Measurements from ENCODE around the gene TRAM2. TPM values are rescaled to one million over a fixed set of nuclear protein-coding genes. Genes with fewer than 3 reads are reported as not detected.

TRAM2 gene
- total RNA-seq, 6 donors from 2014 or later: 9.4 to 26.8 (median 14.3) TPM

DNA sequence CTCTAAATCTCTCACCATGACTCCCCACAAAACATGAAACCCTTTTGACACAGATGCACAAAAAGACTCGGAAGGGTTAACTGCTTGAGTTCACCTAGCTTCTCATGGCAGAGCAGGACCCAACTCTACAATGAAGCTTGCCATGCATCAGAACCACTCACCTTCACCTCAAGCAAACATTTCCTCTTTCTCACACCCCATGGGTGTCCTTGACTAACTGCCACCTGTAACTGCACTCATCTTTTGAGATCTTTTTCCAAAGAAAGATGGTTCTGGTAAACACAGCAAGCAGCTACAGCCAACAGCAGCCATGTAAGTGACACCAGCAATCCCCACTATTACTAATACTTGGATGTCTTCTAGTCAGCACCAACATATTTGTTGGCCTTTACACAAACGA is 80.2 kb downstream of the TRAM2 start:
- TF ChIP-seq POLR2A (IDR thresholded peaks at IDR 0.05): no peak
- no peak for TF ChIP-seq POLR2AphosphoS5 (IDR thresholded peaks at IDR 0.05)
- TF ChIP-seq, protein P1, sequence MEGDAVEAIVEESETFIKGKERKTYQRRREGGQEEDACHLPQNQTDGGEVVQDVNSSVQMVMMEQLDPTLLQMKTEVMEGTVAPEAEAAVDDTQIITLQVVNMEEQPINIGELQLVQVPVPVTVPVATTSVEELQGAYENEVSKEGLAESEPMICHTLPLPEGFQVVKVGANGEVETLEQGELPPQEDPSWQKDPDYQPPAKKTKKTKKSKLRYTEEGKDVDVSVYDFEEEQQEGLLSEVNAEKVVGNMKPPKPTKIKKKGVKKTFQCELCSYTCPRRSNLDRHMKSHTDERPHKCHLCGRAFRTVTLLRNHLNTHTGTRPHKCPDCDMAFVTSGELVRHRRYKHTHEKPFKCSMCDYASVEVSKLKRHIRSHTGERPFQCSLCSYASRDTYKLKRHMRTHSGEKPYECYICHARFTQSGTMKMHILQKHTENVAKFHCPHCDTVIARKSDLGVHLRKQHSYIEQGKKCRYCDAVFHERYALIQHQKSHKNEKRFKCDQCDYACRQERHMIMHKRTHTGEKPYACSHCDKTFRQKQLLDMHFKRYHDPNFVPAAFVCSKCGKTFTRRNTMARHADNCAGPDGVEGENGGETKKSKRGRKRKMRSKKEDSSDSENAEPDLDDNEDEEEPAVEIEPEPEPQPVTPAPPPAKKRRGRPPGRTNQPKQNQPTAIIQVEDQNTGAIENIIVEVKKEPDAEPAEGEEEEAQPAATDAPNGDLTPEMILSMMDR (IDR thresholded peaks at IDR 0.05): no peak
- TF ChIP-seq EP300 (IDR thresholded peaks at IDR 0.05): no peak
- DNase-seq: no peak
- peaks cover 0 to 1% (median under 1%) of the 10 kb centered on the region in 4 donors for H3K36me3 ChIP-seq
- H3K4me1 ChIP-seq: peaks cover 3 to 15% (median 14%) of the 10 kb centered on the region in 4 donors
- H3K4me3 ChIP-seq: no peak overlapping the region
- ATAC-seq (ENCODE audit: low FRiP score in 2 of 2): no peak
- no peaks in the 10 kb centered on the region for H3K27me3 ChIP-seq
- WGBS, 2 donors: 92 to 96% methylated on average over 2 of the region's 2 CpGs
- no peaks in the 10 kb centered on the region for H3K9me3 ChIP-seq
- H3K27ac ChIP-seq: no peak overlapping the region

DNA sequence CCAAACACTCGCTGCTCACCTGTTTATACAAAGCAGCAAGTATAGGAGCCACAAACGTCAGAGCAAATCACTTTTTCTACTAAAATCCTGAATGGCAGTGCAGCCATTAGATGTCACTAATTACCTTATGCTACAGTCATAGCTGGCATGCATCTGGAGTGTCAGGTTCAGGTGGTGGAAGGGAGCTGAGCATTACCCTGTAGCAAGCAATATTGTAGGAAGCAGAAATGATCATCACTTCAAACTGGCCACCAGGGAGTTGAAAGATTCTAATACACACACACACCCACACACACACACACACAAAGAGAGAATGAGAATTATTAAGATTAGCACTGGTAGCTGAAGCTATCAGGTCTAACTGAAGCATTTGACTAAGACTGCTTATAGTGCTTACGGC is 80.9 kb downstream of the TRAM2 start:
- Histone ChIP-seq H3K27me3 (no peaks in the 10 kb centered on the region), H3K4me1 (peaks cover 11 to 18% (median 15%) of the 10 kb centered on the region in 4 donors), H3K36me3 (no peaks in the 10 kb centered on the region), H3K27ac (no peak overlapping the region), H3K9me3 (no peaks in the 10 kb centered on the region), H3K4me3 (no peak overlapping the region)
- TF ChIP-seq, protein P1 (IDR thresholded peaks at IDR 0.05): no peak
- TF ChIP-seq POLR2AphosphoS5 (IDR thresholded peaks at IDR 0.05) (no peak), POLR2A (IDR thresholded peaks at IDR 0.05) (no peak), EP300 (IDR thresholded peaks at IDR 0.05) (no peak)
- WGBS, 2 donors: 74 to 83% methylated on average over 3 of the region's 3 CpGs
- no peak for DNase-seq
- ATAC-seq (ENCODE audit: low FRiP score in 2 of 2): no peak

DNA sequence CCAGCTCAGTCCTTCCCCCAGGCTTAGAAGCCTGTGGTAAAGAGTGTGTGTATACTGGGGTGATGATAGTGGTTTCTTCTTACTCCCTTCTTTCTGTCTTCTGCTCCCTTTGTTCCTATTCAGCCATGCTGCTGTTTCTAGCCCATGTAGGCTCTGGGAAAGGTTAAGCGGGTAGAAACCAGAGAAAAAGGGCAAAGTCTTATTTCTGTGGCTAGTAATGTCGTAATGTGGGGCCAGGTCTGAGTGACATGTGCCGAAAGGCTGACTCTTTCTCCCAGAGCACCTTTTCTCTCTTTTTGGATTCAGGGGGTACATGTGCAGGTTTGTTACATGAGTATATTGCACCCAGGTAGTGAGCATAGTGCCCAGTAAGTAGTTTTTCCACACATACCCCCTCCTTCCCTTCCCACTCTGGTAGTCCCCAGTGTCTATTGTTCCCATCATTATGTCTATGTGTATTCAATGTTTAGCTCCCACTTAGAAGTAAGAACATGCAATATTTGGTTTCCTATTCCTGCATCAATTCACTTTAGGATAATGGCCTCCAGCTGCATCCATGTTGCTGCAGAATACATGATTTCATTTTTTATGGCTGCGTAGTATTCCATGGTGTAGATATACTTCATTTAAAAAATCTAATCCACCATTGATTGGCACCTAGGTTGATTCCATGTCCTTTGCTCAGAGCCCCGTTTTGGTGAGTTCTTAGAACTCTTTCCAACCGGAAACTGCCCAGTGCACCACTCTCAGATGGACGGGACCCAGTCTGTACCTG is 82.4 kb downstream of the TRAM2 start:
- Histone ChIP-seq H3K27ac (no peak overlapping the region), H3K27me3 (no peaks in the 10 kb centered on the region), H3K9me3 (no peaks in the 10 kb centered on the region), H3K4me1 (peaks cover 13 to 29% (median 22%) of the 10 kb centered on the region in 4 donors), H3K4me3 (no peak overlapping the region), H3K36me3 (no peaks in the 10 kb centered on the region)
- DNase-seq (no peak), ATAC-seq (ENCODE audit: low FRiP score in 2 of 2) (no peak)
- TF ChIP-seq EP300 (IDR thresholded peaks at IDR 0.05): no peak
- TF ChIP-seq POLR2AphosphoS5 (IDR thresholded peaks at IDR 0.05): no peak
- WGBS, 2 donors: 95% methylated on average over 7 of the region's 7 CpGs

DNA sequence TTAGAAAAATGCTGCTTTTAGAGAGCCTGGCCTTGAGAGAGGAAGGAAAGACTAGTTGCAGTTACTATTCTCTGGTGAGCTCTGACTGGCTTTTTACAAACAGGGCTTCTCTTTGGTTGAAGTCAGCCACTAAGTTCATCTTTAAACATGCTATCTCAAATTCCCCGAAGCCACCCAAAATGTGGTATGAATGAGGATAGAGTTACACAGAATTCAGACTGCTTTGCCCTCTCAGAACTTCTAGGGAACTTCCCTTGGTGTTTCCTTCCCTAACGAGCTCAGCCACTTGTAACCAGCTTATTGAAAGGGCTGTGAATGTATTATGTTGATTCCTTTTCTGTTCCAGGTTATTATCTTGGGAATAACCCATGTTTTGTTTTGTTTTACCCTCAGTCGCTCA is 83.2 kb downstream of the TRAM2 start:
- Histone ChIP-seq H3K9me3 (no peaks in the 10 kb centered on the region), H3K27me3 (no peaks in the 10 kb centered on the region), H3K4me1 (peaks cover 13 to 26% (median 21%) of the 10 kb centered on the region in 4 donors), H3K27ac (no peak overlapping the region), H3K4me3 (no peak overlapping the region), H3K36me3 (no peaks in the 10 kb centered on the region)
- TF ChIP-seq POLR2A (IDR thresholded peaks at IDR 0.05) (no peak), EP300 (IDR thresholded peaks at IDR 0.05) (no peak), POLR2AphosphoS5 (IDR thresholded peaks at IDR 0.05) (no peak)
- TF ChIP-seq, protein P1 (IDR thresholded peaks at IDR 0.05): no peak
- ATAC-seq (ENCODE audit: low FRiP score in 2 of 2): no peak
- DNase-seq: no peak
- WGBS, 2 donors: 59 to 70% methylated on average over 3 of the region's 3 CpGs

DNA sequence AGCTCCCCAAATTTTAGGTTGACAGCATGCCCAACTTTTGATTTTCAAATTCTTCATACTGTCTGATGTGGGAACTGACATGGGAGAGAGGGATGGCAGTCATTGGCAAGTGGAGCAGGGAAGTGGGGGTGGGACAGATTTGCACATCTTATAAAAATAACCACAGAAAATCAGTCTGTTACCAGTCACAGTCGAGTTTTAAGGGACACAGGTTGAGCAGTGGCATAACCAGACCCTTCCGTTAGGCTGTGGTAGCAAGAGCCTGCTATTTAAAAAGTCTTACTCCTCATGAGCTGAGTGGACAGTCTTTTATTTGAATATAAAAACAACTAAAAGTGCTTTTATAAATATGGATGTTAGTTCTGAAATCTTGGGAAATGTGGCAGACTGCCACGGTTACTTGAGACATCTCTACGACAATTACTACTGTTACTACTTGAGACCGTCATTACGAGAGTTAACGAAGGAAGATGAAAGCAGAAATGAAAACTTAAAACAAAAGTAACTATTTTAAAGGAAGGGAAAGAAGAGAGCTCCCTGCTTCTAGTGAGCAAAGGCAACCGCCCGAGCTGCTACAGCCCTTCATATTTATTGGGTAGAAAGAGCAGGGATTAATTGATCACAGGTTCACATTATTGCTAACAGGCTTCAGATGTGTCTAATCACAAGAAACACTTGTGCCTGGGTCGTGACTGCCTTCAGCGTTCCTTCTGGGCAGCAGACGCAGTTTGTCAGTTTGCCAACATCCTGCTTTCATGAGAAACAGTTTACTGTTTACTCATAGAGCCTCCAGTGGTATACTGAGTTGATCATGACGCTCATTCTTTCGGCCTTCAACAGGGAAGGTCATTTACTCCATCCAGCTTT is 85.4 kb downstream of the TRAM2 start:
- H3K27ac ChIP-seq: peak overlapping the region; percentile 55 to 73 (median 63)
- no peaks in the 10 kb centered on the region for H3K9me3 ChIP-seq
- peak overlapping the region in 2 of 4 donors; percentile 18 to 30 for H3K4me3 ChIP-seq
- no peaks in the 10 kb centered on the region for H3K27me3 ChIP-seq
- no peak for DNase-seq
- TF ChIP-seq POLR2AphosphoS5 (IDR thresholded peaks at IDR 0.05): peak; percentile 11 to 17
- TF ChIP-seq POLR2A (IDR thresholded peaks at IDR 0.05): no peak
- no peak for TF ChIP-seq EP300 (IDR thresholded peaks at IDR 0.05)
- 51 to 56% methylated on average over 14 of the region's 14 CpGs for WGBS, 2 donors
- no peak for ATAC-seq (ENCODE audit: low FRiP score in 2 of 2)
- no peaks in the 10 kb centered on the region for H3K36me3 ChIP-seq
- peaks cover 9 to 21% (median 14%) of the 10 kb centered on the region in 4 donors for H3K4me1 ChIP-seq
